ENCODE measurements around the gene EFCAB6. TPM values are rescaled to one million over a fixed set of nuclear protein-coding genes. Genes with fewer than 3 reads are reported as not detected.

EFCAB6 gene
- total and polyA plus RNA-seq, 4 donors = 1.7 to 15.4 (median 7.6) TPM

- no peaks in the 10 kb centered on the region for H3K4me1 ChIP-seq (ENCODE audit: control insufficient read depth in 5 of 5, insufficient read depth in 5 of 5, low read length in 5 of 5)
- ATAC-seq (ENCODE audit: insufficient read depth, low FRiP score) = no peak
- no peaks in the 10 kb centered on the region for H3K36me3 ChIP-seq (ENCODE audit: control insufficient read depth in 4 of 4, insufficient read depth in 4 of 4, low read length in 4 of 4)
- no peaks in the 10 kb centered on the region for H3K27me3 ChIP-seq (ENCODE audit: control insufficient read depth in 3 of 3, insufficient read depth in 3 of 3, low read length in 2 of 3)
- no peak for DNase-seq
- peaks cover 0 to 2% (median 0%) of the 10 kb centered on the region in 4 donors for H3K9me3 ChIP-seq (ENCODE audit: control insufficient read depth in 4 of 4, insufficient read depth in 3 of 4, low read length in 3 of 4)
- WGBS, 2 donors = 83 to 85% methylated on average over 20 of the region's 20 CpGs
- H3K4me3 ChIP-seq = no peak overlapping the region
- no peak overlapping the region for H3K27ac ChIP-seq (ENCODE audit: low read depth in 1 of 2, low read length in 1 of 2)
- H3K9ac ChIP-seq (ENCODE audit: insufficient read depth in 1 of 2, low read length in 2 of 2) = no peak overlapping the region
- no peak for TF ChIP-seq CTCF (IDR thresholded peaks at IDR 0.05; ENCODE audit: control extremely low read depth, extremely low read depth)
Measured at GRCh38 chr22:43502306-43502874, 309.7 kb downstream of the EFCAB6 start.

DNA sequence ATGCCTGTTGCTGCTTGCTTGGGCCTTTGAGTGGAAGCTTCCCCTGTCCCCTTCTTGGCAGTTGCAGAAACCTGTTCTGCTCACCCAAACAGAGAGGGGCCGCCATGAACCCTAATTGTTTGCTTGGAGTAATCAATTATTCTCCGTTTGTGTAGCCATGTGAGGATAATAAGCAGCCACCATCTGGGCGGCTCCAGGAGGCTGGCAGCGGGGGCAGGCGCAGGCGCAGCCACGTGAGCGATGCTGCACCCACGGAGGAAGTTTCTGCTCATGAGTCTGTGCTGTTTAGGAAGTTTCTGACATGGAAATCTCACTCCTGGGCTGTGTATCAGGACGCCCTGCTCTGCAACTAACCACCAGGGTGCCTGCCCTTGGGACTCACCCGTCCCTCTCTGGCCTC, 310.2 kb downstream of the EFCAB6 start:
- no peak for DNase-seq

GRCh38 chr22:43500792-43501785, 311.0 kb downstream of the EFCAB6 start:
- DNase-seq (no peak), ATAC-seq (ENCODE audit: insufficient read depth, low FRiP score) (no peak)
- no peaks in the 10 kb centered on the region for H3K27me3 ChIP-seq (ENCODE audit: control insufficient read depth in 3 of 3, insufficient read depth in 3 of 3, low read length in 2 of 3)
- peaks cover 0 to 2% (median 0%) of the 10 kb centered on the region in 4 donors for H3K9me3 ChIP-seq (ENCODE audit: control insufficient read depth in 4 of 4, insufficient read depth in 3 of 4, low read length in 3 of 4)
- no peak overlapping the region for H3K4me3 ChIP-seq
- no peak overlapping the region for H3K27ac ChIP-seq (ENCODE audit: low read depth in 1 of 2, low read length in 1 of 2)
- H3K4me1 ChIP-seq (ENCODE audit: control insufficient read depth in 5 of 5, insufficient read depth in 5 of 5, low read length in 5 of 5) = no peaks in the 10 kb centered on the region
- 68 to 75% methylated on average over 22 of the region's 22 CpGs for WGBS, 2 donors
- TF ChIP-seq CTCF (IDR thresholded peaks at IDR 0.05; ENCODE audit: control extremely low read depth, extremely low read depth) = no peak
- no peaks in the 10 kb centered on the region for H3K36me3 ChIP-seq (ENCODE audit: control insufficient read depth in 4 of 4, insufficient read depth in 4 of 4, low read length in 4 of 4)
- H3K9ac ChIP-seq (ENCODE audit: insufficient read depth in 1 of 2, low read length in 2 of 2) = no peak overlapping the region

More for the DNA sequence above, 310.2 kb downstream of the EFCAB6 start:
- no peaks in the 10 kb centered on the region for H3K4me1 ChIP-seq (ENCODE audit: control insufficient read depth in 5 of 5, insufficient read depth in 5 of 5, low read length in 5 of 5)
- H3K36me3 ChIP-seq (ENCODE audit: control insufficient read depth in 4 of 4, insufficient read depth in 4 of 4, low read length in 4 of 4) = no peaks in the 10 kb centered on the region
- H3K4me3 ChIP-seq = no peak overlapping the region
- H3K27me3 ChIP-seq (ENCODE audit: control insufficient read depth in 3 of 3, insufficient read depth in 3 of 3, low read length in 2 of 3) = no peaks in the 10 kb centered on the region
- no peak overlapping the region for H3K9ac ChIP-seq (ENCODE audit: insufficient read depth in 1 of 2, low read length in 2 of 2)
- WGBS, 2 donors = 67 to 71% methylated on average over 11 of the region's 11 CpGs
- ATAC-seq (ENCODE audit: insufficient read depth, low FRiP score) = no peak
- TF ChIP-seq CTCF (IDR thresholded peaks at IDR 0.05; ENCODE audit: control extremely low read depth, extremely low read depth) = no peak
- no peak overlapping the region for H3K27ac ChIP-seq (ENCODE audit: low read depth in 1 of 2, low read length in 1 of 2)
- peaks cover 0 to 2% (median 0%) of the 10 kb centered on the region in 4 donors for H3K9me3 ChIP-seq (ENCODE audit: control insufficient read depth in 4 of 4, insufficient read depth in 3 of 4, low read length in 3 of 4)
